Esophagus mucosa (tissue), 1 donor: ENCODE data around the gene CLCN7. TPM values are rescaled to one million over a fixed set of nuclear protein-coding genes. Genes with fewer than 3 reads are reported as not detected.
A peak's percentile ranks its signal among the peaks of the same experiment; 100 is the strongest.

Experiments used
- ATAC-seq: fragments of 200-7000 bp; cut with Tn5 transposase; one replicate; pipeline ENCODE4 v1.9.1; 2020
- total RNA-seq: library from RNA; stranded (reverse); gene quantifications from one replicate; pipeline ENCODE4 v1.2.4, GENCODE V29; 2023
- donor health status: DM: yes; HTN: yes; CAD: no.

CLCN7 gene
- total RNA-seq, 1 donor from 2014 or later: 18.6 TPM

DNA sequence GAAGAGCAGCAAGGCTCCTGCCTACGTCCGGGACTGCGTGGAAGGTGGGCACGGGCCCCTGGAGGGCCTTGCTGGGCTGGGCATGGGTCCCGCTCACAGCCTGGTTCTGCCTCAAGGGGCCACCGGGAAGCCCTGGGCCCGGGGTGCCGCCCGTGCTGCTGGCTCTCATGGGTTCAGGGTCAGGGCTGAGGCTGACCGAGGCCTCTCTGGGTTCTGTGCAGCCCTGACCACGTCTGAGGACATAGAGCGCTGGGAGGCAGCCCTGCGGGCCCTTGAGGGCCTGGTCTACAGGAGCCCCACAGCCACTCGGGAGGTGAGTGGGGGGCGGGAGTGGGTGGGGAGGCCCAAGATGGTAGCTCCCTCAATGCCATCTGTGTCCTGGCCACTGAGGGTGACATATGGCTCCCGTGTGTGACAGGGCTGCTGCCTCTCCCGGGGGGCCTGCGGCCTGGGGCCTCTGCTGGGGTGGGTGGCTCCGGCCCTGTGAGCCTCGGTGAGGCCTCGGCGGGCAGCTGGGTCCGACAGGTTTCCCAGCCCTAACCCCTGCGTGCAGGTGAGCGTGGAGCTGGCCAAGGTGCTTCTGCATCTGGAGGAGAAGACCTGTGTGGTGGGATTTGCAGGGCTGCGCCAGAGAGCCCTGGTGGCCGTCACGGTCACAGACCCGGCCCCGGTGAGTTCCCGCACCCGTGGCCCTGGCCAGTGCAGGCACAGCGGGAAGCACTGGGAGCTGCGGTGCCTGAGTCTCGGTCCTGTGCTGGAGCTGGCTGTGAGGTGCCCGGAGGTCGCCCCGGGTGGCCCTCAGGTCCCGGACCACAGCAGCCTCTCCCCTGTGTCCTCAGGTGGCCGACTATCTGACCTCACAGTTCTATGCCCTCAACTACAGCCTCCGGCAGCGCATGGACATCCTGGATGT, 27.5 kb upstream of the CLCN7 start:
- ATAC-seq: no peak

DNA sequence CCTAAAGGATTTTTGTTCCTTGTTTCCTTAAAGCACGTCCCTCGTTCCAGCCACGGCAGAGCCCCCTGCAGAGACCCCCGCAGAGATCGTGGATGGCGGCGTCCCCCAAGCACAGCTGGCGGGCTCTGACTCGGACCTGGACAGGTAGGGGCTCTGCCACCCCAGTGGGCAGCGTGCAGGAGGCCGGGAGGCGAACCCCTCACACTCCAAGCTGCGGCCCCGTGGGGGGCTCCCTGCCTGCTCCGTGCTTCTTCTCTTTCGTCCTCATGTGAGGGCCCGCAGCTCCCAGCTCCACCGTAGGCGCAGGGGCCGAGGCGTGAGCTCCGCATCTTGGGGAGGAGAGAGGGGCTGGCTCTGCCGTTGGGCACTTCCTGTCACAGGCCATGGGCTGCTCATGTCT, 26.8 kb upstream of the CLCN7 start:
- ATAC-seq: no peak

DNA sequence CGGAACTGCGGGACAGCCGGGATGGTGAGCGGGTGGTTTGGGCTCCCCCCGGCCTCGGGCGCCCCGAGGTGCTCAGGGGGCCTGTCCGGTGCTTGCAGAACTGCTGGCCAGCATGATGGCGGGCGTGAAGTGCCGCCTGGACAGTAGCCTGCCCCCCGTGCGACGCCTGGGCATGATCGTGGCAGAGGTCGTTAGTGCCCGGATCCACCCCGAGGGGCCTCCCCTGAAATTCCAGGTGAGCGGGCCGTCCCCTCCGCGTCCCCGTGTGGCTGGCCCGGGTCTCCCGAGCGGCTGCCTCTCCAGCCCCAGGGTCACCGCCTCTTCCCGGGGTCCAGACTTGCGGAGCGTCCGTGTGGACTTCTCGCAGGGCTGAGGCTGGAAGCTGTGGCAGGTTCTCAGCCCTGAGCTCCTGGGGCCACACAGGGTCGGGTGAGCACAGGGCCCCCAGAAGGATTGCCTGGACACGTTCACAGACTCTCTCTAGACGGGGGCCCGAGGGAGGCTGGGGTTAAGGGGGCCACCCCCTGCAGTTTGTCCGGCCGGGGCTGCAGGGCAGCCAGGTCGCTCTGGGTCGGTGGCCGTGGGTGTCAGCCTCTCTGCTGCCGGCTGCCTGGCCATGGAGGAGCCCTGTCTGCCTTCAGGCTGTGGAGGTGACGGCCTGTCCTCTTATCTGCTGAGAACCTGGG, 25.8 kb upstream of the CLCN7 start:
- no peak for ATAC-seq

DNA sequence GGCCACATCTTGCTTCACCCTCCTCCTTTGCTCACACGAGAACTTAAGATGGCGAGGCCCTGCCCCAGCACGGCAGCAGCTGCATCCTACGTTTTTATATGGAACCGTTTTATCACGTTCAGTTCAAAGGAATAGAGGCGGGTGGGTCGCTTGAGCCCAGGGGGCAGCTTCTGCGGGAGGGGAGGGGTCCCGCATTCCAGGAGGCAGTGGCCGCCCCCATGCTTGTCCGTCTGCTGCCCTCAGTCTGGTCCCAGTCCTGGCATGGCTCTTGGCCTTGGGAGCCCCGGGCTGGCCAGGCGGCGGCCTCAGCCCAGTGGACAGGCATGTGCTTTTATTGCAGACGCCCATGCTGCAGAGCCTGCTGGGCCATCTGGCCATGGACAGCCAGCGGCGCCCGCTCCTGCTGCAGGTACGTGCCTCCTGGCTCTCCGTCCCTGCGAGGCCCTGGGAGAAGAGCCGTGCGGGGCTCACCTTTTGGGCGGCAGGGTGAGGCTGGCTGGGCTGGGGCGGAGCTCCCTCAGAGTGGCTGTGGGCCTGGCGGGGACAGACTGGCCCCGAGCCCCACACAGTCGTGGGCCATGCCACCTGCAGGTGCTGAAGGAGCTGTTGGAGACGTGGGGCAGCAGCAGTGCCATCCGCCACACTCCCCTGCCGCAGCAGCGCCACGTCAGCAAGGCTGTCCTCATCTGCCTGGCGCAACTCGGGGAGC, 25.1 kb upstream of the CLCN7 start:
- no peak for ATAC-seq

DNA sequence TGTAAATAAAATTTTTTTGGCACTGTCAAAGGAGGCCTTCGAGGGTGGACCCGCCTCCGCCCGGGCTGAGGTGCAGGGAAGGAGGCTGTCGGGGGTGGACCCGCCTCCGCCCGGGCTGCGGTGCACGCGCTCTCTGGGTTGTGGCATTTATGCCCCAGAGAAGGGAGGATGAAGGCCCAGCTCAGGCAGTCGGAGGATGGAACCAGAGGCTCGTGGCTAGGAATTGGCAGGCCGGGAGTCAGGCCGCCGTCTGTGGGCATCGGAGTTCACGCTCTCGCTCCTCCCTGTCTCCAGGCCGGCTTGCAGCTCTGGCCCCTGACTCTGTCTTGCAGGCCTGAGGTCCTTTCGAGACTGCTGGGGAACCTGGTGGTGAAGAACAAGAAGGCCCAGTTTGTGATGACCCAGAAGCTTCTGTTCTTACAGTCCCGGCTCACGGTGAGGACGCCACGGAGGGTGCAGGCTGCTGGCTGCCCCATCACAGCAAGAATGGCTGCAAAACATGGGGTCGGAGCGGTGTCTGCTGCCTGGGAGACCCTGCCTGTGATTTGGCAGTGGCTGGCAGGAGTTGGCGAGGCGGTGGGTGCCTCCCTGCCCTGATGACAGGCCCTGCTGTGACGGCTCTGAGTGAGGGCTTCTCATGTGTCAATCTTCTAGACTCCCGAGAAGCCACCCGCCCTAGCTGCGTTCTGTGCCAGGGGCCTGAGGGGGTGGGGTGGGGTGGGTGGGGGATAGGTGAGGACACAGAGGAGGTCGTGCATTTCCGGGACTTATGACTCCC, 24.3 kb upstream of the CLCN7 start:
- ATAC-seq: no peak

DNA sequence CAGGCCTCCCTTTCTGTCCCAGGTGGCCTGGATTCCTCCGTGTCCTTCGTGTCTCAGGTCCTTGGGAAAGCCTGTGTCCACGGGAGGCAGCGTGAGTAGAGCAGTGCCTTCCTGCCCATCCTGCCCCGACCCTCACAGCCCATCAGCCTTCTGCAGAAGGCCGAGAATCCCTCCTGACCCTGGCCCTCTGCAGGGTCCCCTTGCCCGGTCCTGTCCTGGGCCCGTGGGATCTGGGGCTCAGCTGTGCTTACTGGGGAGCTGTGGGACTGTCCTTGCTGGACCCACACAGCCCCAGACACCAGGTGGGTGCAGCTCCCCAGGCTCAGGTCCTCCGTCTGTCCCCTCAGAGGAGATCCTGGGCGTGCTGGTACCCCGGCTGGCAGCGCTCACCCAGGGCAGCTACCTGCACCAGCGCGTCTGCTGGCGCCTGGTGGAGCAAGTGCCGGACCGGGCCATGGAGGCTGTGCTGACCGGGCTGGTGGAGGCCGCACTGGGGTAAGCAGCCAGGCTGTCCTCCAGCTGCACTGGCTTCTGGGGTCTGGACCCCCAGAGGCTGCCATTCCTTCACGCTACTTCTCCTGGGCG, 22.3 kb upstream of the CLCN7 start:
- ATAC-seq: no peak

DNA sequence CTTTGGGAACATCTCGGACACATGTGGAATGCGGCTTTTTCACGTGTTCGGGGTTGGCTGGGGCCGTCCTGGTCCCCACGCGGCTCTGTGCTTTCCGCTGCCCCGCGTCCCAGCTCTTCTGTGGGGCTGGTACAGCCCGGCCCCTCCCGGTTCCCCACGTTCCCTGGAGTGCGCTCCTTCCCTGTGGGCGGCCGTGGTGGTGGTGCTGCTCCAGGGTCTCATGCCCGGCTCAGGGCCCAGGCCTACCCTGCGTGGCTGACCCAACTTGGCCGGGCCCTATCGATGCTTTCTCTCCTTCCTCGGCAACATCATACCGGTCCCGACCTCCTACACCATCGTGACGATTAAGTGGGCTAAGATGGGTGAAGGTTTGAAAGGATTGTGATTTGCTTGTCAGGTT, 21.6 kb upstream of the CLCN7 start:
- ATAC-seq: no peak

DNA sequence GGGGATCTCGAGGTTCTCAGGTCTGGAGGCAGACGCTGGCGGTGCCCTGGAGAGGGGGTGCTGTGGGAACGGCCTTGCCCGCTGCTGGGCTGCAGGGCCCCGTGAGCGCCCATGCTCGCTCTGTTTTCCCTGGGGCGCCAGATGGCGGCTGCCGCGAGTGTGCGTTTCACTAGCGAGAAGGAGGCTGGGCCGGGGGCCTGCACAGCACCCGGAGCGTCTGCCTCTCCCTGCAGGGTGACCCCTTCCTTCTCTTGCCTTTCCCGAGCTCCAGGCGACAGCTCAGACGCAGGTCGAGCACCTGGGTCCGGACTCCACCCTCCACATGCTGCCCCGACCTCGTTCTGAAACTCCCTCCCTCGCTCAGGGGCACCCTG, 21.0 kb upstream of the CLCN7 start:
- ATAC-seq: no peak

DNA sequence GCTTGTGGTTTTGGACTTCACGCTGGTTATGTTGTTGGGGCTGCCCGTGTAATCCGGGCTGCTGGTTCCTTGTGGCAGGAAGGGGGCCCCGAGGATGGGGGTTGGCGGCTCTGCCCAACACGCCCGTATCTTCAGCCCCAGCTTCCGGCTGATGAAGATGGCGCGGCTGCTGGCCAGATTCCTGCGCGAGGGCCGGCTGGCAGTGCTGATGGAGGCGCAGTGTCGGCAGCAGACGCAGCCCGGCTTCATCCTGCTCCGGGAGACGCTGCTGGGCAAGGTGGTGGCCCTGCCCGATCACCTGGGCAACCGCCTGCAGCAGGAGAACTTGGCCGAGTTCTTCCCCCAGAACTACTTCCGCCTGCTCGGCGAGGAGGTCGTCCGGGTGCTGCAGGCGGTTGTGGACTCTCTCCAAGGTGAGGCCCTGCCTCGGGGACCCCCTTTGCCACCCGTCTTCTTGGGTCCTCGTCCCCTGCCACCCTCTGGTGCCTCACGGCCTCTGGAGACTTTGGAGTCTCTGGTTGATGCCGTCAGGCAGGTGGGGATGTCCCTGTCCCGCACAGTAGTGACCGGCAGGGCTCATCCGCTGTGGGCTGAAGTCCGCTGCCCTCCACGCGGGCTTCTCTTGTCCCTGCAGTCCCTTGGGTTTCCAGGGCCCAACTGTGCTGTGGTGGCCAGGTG, 20.5 kb upstream of the CLCN7 start:
- ATAC-seq: no peak

DNA sequence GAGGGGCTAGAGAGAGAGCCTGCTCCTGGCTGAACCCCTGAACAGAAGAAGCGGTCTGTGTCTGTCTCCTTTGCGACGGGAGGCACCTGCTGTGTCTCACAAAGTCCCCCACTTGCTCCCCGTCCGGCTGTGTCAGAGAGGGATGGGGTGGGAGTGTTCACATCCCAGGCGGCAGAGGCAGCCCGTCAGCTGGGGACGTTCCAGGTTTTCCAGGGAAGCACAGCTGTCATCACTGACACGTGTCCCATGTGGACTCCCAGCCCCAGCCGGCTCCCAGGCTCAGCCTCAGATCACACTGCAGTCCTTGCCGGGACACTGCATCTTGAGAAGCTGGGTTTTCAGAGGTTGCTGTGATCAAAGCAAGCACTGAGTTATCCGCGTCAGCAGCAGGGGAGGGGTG, 19.9 kb upstream of the CLCN7 start:
- no peak for ATAC-seq

DNA sequence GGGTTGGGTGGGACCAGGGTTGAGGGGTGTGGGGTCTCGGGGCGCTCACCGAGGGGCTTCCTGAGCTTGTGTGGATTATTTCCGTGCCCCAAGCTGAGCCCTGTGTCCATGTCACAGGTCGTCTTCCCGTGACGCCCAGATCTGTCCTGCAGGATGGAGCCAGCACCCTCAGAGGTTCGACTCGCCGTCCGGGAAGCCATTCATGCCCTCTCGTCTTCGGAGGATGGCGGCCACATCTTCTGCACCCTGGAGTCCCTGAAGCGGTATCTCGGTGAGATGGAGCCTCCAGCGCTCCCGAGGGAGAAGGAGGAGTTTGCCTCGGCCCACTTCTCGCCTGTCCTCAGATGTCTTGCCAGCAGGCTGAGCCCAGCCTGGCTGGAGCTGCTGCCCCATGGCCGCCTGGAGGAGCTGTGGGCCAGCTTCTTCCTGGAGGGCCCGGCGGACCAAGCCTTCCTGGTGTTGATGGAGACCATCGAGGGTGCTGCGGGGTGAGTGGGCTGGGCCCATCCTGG, 19.4 kb upstream of the CLCN7 start:
- peak; percentile 24 for ATAC-seq

DNA sequence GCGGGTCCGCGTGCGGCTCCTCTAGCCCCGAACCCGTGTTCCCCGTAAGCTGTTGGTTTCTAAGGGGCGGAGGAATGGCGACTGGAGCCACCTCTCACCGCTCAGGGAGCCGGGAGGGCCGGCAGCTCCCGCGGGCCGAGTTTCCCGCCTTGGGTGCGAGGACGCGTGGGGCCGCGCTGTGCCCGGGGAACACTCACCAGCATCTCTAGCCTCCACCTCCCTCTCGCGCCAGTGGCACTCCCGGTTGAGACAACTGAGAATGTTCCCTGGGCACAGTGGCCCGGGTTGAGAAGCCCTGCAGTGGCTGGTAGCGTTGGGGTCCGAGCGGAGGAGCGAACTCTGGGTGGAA, 18.9 kb upstream of the CLCN7 start:
- ATAC-seq: peak; percentile 29

DNA sequence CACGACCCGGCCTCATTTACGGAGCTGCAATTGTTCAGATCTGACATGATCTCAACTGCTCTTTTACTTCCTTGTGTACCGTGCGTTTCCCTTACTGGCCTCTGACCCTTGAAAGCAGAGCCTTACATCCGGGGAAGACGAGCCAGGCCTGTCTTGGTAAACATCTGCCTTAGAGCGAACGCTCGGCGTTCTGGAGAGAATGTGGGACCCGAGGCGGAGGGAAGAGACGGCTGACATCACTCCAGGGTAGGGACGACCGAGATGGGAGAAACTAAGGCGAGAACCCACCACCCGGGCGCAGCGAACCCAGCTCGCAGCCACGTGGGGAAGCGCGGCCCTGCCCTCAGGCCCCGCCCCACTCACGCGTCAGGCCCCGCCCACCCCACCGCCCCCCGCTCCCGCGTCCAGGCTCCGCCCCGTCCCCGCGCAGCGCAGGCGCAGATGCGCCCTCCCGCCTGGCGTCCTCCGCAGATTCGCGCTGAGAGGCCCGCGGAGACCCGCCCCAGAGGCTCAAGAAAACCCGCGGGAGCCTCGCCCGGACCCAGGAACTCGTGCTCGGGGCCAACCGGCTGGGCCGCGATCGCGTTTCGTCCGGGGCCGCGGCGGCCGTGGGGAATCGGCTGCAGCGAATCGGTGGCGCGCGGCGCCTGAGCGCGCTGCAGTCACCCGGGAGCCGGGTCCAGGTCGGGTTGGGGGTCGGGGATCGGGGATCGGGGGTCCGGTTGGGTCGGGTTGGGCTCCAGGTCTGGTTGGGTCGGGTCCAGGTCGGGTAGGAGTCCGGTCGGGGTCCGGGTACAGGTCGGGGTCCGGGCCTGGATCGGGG, 18.3 kb upstream of the CLCN7 start, which contains the start of gene TELO2:
TELO2 (plus strand) TSS at position 438 of the 823 bp plus-strand sequence. CDS start 922 bp downstream, outside the sequence.
- peak; percentile 90 for ATAC-seq

DNA sequence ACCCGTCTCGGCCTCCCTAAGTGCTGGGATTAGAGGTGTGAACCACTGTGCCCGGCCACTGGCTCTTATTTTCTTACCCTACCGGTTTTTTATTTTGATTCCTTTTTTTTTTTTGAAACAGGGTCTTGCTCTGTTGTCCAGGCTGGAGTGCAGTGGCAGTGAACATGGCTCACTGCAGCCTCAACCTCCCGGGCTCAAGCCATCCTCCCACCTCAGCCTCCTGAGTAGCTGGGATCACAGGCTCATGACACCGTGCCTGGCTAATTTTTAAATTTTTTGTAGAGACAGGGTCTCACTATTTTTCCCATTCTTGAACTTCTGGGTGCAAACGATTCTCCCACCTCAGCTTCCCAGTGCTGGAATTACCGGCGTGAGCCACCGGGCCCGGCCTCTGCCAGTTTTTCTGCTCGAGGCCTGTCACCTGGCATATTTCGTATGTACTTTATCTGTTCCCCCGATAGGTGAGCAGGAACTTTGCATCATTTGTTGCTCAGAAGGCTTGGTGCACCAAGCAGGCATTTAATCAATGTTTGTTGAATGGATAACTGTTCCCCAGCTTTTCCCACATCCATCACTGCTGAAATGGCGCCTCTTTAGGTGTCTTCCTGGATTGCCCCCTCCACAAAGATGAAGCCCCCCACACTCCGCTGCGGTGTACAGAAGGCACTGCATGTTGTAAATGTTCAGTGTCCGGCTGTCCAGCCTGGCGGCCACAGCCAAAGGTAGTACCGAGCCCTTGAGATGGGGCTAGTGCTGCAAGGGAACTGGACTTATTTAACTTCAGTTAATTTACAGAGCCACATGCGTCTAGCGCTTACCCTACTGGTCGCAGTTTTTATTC, 17.5 kb upstream of the CLCN7 start:
- no peak for ATAC-seq

DNA sequence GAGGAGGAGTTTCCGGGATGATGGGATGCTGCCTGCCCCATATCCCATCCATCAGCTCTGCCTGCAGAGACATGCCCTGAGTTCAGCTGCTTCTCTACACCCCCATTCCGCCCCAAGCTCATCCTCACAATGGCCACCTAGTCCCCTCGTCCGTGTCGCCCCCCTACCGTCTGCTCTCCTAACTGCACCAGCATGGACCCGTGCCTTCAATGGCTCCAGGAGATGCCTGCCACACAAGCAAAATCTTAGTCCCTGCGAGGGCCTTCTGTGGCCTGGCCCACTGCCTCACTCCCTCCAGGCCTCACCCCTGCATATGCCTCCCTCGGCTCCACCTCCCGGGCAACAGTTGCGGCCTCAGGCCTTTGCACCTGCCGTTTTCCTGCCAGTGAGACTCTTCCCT, 16.5 kb upstream of the CLCN7 start:
- ATAC-seq: no peak

DNA sequence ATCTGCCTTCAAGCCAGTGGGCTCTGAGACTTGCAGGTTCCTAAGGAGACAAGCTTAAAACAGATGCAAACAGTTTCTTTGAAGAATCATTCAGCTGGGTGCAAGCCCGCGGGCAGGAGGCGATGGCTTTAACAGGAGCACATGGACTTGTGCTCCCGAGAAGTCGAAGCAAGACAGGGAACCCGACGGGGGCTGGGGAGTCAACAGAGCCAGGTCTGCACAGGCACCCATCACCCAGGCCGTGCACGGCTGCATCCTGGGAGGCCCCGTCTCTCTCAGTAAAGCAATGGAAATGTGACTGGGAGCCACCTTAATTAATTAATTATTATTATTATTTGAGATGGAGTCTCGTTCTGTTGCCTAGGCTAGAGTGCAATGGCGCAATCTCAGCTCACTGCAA, 14.2 kb upstream of the CLCN7 start:
- ATAC-seq: no peak

DNA sequence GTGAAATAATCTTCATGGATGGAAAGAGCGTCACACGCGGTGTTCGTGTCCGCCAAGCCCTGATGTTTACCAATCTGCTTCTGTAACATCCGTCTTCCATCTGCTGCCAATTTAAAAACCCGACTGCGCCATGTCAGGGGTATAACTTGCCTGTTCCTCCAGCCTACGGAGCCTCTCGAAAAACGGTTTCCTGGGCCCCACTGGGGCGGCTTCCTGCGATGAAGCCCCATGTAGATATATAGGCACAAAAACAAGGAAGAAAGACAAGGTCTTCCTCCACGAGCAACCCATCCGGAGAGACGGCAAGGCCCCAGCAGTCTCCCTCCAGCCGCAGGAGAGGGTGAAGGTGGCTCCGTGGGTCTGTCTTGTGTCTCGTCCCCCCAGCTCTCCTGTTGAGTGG, 13.8 kb upstream of the CLCN7 start, which contains the start of gene PTX4:
PTX4 (minus strand) TSS at position 326 of the 400 bp plus-strand sequence; CDS start at position 291, 35 bp downstream.
- no peak for ATAC-seq

DNA sequence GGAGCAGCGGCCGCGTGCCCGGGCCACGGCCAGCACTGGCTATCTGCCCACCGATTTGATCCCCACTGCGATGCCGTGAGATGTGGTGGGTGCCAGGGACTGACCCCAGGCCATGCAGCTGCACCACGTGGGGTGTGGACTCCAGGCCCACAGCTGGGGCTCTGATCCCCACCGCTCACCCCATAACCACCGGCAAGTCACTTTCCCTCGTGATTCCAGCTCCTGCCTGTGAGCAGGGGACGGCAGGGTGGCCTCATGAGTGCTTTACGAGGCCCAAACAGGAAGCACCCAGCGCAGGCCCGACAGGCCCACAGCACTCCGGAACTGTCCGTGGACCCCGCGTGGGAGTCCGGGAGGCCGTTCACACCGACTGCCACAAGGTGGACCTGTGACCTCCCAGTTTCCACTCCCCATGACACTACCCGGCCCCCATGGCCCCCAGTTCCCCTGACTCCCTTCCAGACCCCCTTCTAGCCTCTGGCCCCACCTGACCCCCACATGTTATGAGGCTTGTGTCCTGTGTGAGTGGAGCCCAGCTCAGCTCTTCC, 13.3 kb upstream of the CLCN7 start:
- no peak for ATAC-seq
